ENCODE results near the gene CNTLN. TPM values are rescaled to one million over a fixed set of nuclear protein-coding genes. Genes with fewer than 3 reads are reported as not detected.
A peak's percentile ranks its signal among the peaks of the same experiment; 100 is the strongest.

Gene CNTLN
- total and polyA plus RNA-seq, 2 donors from 2014 or later: 2.0 to 8.0 TPM

DNA sequence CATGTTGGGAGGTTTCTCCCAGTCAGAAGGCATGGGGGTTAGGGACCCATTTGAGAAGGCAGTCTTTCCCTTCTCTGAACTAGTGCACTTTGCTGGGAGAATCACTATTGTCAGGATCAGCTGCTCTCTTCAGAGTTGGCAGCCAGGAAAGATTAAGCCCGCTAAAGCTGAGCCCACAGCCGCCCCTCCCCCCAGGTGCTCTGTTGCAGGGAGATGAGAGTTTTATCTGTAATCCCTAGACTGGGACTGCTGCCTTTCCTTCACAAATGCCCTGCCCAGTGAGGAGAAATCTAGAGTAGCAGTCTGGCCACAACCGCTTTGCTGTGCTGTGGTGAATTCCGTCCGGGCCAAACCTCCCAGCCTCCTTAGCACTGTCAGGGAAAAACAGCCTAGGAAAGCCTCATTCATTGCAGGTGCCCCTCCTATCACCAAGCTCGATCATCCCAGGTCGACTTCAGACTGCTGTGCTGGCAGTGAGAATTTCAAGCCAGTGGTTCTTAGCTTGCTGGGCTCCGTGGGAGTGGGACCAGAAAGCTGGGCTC lies 69.8 kb downstream of the CNTLN start:
- Histone ChIP-seq H3K4me1 (ENCODE audit: control insufficient read depth in 2 of 3, insufficient read depth in 2 of 3, low read depth in 1 of 3, low read length in 3 of 3) (no peaks in the 10 kb centered on the region), H3K9ac (ENCODE audit: low read length in 3 of 3) (no peak overlapping the region), H3K27me3 (ENCODE audit: control insufficient read depth, insufficient read depth, low read length) (no peaks in the 10 kb centered on the region), H3K4me3 (ENCODE audit: low read length in 3 of 3) (no peak overlapping the region), H3K36me3 (ENCODE audit: control insufficient read depth in 2 of 3, insufficient read depth in 3 of 3, low read length in 3 of 3) (no peaks in the 10 kb centered on the region), H3K27ac (ENCODE audit: low read depth in 2 of 2, low read length in 2 of 2) (no peak overlapping the region), H3K9me3 (ENCODE audit: control insufficient read depth in 2 of 3, insufficient read depth in 1 of 3, low read length in 3 of 3) (peaks cover 0 to 17% (median 0%) of the 10 kb centered on the region in 3 donors)
- FAIRE-seq (no peak), DNase-seq (peak in 1 of 5 donors; percentile 10)
- intact Hi-C loops (cut with DNase I): no loop called here
- TF ChIP-seq, protein P1, sequence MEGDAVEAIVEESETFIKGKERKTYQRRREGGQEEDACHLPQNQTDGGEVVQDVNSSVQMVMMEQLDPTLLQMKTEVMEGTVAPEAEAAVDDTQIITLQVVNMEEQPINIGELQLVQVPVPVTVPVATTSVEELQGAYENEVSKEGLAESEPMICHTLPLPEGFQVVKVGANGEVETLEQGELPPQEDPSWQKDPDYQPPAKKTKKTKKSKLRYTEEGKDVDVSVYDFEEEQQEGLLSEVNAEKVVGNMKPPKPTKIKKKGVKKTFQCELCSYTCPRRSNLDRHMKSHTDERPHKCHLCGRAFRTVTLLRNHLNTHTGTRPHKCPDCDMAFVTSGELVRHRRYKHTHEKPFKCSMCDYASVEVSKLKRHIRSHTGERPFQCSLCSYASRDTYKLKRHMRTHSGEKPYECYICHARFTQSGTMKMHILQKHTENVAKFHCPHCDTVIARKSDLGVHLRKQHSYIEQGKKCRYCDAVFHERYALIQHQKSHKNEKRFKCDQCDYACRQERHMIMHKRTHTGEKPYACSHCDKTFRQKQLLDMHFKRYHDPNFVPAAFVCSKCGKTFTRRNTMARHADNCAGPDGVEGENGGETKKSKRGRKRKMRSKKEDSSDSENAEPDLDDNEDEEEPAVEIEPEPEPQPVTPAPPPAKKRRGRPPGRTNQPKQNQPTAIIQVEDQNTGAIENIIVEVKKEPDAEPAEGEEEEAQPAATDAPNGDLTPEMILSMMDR (IDR thresholded peaks at IDR 0.05; ENCODE audit: borderline replicate concordance, extremely low read depth, insufficient read depth): no peak

DNA sequence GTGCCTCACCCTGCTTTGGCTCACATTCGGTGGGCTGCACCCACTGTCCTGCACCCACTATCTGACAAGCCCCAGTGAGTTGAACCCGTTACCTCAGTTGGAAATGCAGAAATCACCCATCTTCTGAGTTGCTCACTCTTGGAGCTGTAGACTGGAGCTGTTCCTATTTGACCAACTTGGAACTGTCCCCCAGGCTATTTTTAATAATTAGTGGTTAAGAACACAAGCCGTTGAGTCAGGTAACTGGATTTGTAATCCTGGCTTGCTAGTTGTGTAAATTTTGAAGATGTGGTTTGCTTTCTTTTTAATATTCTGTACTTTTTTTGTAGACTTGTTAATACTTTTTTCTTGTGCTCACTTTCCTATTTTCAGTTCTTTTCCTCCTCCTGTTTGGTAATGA lies 81.2 kb downstream of the CNTLN start:
- Histone ChIP-seq H3K27me3 (ENCODE audit: control insufficient read depth, insufficient read depth, low read length) (no peaks in the 10 kb centered on the region), H3K27ac (ENCODE audit: low read depth in 2 of 2, low read length in 2 of 2) (no peak overlapping the region), H3K9ac (ENCODE audit: low read length in 3 of 3) (no peak overlapping the region), H3K36me3 (ENCODE audit: control insufficient read depth in 2 of 3, insufficient read depth in 3 of 3, low read length in 3 of 3) (no peaks in the 10 kb centered on the region), H3K4me3 (ENCODE audit: low read length in 3 of 3) (no peak overlapping the region), H3K9me3 (ENCODE audit: control insufficient read depth in 2 of 3, insufficient read depth in 1 of 3, low read length in 3 of 3) (no peaks in the 10 kb centered on the region), H3K4me1 (ENCODE audit: control insufficient read depth in 2 of 3, insufficient read depth in 2 of 3, low read depth in 1 of 3, low read length in 3 of 3) (no peaks in the 10 kb centered on the region)
- FAIRE-seq (no peak), DNase-seq (no peak)
- intact Hi-C loops (cut with DNase I): no loop called here
- TF ChIP-seq, protein P1 (IDR thresholded peaks at IDR 0.05; ENCODE audit: borderline replicate concordance, extremely low read depth, insufficient read depth): no peak

DNA sequence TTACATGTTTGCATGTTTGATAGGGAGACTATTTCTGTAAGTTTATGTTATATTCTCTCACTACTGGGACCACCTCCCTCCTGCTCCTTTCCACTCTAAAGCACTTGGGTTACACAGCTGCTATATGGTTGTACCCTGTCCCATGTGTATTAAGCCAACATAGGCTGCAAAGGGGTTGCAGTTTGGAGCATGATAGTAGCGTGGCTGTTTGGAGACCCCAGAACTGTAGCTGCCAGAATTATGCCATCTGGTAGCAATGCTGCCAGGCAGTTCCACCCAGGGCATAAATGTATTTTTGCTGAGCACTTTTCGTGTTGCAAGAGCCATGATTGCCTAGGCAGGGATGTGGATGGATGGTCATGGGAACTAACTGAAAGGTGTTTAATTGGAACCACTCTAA lies 81.8 kb downstream of the CNTLN start:
- H3K4me3 ChIP-seq (ENCODE audit: low read length in 3 of 3): no peak overlapping the region
- H3K9me3 ChIP-seq (ENCODE audit: control insufficient read depth in 2 of 3, insufficient read depth in 1 of 3, low read length in 3 of 3): no peaks in the 10 kb centered on the region
- H3K27ac ChIP-seq (ENCODE audit: low read depth in 2 of 2, low read length in 2 of 2): no peak overlapping the region
- TF ChIP-seq, protein P1 (IDR thresholded peaks at IDR 0.05; ENCODE audit: borderline replicate concordance, extremely low read depth, insufficient read depth): no peak
- no peaks in the 10 kb centered on the region for H3K4me1 ChIP-seq (ENCODE audit: control insufficient read depth in 2 of 3, insufficient read depth in 2 of 3, low read depth in 1 of 3, low read length in 3 of 3)
- DNase-seq (no peak), FAIRE-seq (no peak)
- intact Hi-C loops (cut with DNase I): no loop called here
- H3K36me3 ChIP-seq (ENCODE audit: control insufficient read depth in 2 of 3, insufficient read depth in 3 of 3, low read length in 3 of 3): no peaks in the 10 kb centered on the region
- no peaks in the 10 kb centered on the region for H3K27me3 ChIP-seq (ENCODE audit: control insufficient read depth, insufficient read depth, low read length)
- no peak overlapping the region for H3K9ac ChIP-seq (ENCODE audit: low read length in 3 of 3)

DNA sequence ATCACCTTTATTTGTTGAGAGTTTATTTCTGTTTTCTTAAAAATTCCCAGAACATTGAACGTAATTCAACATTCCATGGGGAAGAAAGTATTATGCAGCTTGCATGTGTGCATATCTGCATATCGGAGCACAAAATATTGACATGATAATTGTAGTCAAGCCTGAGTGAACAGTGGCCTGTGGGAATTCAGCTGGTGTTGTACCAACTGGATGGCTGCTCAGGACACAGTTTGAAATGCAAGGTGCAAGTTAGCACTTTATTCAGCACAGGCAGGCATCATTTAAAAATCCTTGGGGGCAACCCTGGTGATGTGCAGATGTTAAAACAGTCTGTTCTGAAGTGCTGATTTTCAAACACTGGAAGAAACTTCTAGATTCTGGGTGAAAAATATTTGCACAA lies 82.4 kb downstream of the CNTLN start:
- DNase-seq: peak in 1 of 5 donors; percentile 10
- Histone ChIP-seq H3K27me3 (ENCODE audit: control insufficient read depth, insufficient read depth, low read length) (no peaks in the 10 kb centered on the region), H3K9ac (ENCODE audit: low read length in 3 of 3) (no peak overlapping the region), H3K4me3 (ENCODE audit: low read length in 3 of 3) (no peak overlapping the region), H3K9me3 (ENCODE audit: control insufficient read depth in 2 of 3, insufficient read depth in 1 of 3, low read length in 3 of 3) (no peaks in the 10 kb centered on the region), H3K36me3 (ENCODE audit: control insufficient read depth in 2 of 3, insufficient read depth in 3 of 3, low read length in 3 of 3) (no peaks in the 10 kb centered on the region), H3K27ac (ENCODE audit: low read depth in 2 of 2, low read length in 2 of 2) (no peak overlapping the region), H3K4me1 (ENCODE audit: control insufficient read depth in 2 of 3, insufficient read depth in 2 of 3, low read depth in 1 of 3, low read length in 3 of 3) (no peaks in the 10 kb centered on the region)
- FAIRE-seq: no peak
- TF ChIP-seq, protein P1 (IDR thresholded peaks at IDR 0.05; ENCODE audit: borderline replicate concordance, extremely low read depth, insufficient read depth): no peak
- intact Hi-C loops (cut with DNase I): no loop called here

All from kidney (tissue), 14 donors.